Measurements from ENCODE around the gene CLCN6.
A peak's percentile ranks its signal among the peaks of the same experiment; 100 is the strongest.
"Not testable (repeated sequence)": the region's sequence is repeated elsewhere in the genome, so short reads cannot be mapped to it uniquely, and the experiment has no call there.

The CLCN6 gene

DNA sequence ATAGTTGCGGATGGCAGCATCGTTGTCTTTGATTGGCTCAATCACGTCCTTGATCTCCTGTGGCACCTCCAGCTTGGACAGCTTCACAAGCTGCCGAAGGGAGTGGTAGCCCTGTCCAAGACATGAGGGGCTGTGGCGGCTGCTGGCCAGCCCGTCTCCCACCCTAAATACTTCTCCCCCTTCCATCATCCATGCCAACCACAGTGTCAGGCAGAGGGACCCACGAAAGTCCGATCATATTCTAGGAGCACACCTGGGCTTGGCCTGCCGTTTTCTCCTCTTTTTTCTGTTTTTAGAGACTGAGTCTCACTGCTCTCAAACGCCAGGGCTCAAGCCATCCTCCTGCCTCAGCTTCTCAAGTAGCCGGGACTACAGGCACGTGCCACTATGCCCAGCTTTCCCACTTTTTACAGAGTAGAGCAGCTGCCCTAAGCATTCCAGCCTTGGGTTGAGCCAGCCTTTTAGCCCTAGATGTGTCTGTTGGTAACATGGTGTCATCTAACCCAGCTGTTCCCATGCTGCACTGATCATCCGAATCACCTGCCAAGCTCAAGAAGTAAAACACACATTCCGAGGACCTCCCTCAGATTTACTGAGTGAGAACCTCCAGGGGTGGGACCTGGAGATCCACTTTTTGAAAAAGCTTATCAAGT, 10.6 kb upstream of the CLCN6 start:
- no peak for DNase-seq

DNA sequence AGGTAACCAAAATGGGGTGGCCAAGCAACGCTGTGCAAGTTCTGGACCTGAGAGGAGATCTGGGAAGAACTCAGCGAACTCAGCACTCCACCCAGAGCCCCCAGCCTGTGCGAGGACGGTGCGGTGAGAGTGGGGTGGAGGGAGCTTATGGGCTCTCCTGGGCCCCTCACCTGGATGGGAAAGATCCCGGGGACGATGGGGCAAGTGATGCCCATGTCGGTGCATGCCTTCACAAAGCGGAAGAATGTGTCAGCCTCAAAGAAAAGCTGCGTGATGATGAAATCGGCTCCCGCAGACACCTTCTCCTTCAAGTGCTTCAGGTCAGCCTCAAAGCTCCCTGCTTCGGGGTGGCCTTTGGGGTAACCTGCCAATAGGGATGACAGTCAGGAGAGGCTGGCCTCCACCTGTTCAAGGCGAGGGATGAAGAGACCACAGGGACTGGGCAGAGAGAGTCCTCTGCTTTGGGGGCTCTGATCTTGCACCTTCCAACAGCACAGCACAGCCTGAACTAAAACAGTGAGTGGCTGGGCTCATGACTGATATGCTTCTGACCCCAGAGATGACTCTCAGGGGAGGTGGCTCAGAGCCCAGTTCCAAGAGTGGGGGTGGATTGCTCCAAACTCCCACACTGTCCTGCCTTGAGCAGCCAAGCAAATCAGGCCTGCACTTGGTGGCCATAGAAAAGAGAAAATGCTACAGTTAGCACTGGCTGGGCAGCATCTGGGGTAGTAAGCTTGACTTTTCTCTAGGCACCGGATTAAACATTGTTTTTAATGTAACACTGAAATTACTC, 9.8 kb upstream of the CLCN6 start:
- DNase-seq: no peak

DNA sequence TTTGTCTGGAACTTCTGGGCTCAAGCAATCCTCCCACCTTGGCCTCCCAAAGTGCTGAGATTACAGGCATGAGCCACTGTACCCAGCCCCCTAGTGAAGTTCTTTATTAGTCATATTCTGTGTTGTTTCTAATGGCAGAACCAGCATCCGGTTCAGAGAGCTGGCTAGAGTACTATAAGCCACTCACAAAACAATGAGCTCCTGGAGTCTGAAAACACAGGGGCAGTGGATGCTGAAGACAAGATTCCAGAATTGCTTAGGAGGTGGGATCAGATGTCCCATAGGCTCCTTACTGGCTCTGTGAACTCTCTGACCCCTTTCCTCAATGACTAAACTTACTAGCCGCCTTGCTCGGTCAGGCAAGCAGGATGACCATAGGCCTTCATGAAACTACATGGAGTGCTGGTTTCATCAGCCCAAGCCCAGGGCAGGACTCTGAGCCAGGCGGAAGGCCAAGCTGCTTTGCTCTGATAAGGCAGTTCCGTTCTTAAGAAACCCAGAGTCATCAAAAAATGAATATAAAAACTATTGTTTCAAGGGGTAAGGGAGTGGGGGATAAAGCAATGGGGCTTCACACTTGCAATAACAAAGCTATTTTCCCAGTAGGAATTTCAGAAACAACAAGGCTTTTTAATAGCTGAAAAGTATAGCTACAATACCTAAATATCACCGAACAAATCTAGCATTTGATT, 8.3 kb upstream of the CLCN6 start:
- DNase-seq: no peak

DNA sequence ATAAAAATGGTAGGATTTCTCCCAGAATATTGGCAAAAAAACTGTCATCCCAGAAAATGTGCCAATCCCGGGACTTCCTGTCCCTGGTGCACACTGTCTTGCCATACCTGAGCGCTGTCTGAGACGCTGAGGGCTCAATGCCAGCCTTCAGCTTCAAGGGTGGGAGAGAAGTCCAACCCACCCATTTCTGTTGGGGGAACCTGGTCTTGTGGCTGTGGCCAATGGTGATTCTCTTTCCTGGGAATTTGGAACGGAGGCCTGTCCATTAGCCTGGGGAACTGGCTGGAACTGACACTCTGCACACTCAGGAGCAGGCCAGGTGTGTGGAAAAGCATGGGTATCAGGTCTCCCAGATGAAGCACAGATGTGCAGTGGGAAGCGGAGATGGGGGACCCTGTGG, 6.9 kb upstream of the CLCN6 start:
- no peak for DNase-seq

DNA sequence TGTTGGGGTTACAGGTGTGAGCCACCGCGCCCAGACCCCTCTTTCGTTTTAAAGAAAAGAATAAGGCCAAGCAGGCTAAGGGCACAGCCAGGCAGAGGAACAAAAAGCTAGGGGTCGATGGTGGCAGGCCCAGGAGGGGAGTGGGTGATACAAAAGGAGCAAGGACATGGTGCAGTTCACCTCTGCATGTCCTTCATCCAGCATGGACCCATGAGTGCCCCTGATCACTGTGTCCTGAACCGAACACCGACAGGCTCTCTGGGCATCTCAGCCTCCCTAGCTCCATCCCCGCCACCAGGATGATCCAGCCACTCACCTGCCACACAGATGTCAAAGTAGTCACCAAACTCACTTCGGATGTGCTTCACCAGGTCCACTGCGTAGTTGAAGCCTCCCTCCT, 6.1 kb upstream of the CLCN6 start:
- no peak for DNase-seq

DNA sequence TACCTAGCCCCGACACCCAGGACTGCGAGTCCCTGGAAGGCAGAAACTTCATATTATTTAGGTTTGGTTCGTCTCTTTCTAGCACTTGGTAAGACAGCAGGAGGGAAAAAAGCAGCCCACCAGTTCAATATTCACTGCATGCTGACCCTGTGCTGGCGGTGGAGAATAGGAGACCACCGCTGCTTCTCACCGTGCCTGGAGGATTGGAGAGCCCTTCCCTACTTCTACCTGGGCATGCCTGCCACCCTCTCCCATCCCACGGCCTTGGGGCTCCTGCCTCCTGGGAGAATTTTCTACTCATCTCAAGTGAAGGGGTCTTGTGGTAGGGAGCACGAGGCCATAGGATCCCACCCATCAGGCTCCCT, 5.6 kb upstream of the CLCN6 start:
- DNase-seq: no peak

DNA sequence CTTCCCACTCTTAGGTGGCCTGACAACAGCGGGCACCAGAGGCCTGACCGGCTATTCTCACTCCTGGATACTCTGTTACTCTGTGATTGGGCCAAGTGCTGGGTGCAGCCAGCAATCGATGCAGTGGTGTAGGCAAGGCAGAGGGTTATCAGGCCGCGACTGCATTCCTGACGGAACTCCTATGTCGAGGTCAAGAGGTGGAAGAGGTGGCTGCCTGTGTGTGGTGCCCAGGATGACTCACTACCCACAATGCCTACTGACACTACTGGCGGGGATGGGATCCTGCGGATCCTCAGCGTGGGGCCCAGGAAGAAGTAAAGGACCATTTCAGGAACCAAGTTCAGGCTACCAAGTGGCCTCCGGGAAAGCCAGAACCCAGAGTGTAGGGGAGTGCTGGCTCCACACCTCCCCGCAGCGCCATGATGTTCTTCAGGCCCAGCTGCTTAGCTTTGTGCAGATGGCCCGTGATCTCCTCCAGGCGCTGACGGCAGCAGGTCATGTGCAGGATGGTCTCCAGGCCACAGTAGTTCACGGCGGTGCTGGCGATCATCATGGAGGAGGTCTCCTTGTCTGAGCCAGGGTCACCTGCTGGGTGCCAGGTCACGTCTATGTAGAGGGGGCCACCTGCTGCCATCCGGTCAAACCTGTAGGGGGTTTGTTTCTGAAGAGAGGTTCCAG, 5.1 kb upstream of the CLCN6 start:
- no peak for DNase-seq

DNA sequence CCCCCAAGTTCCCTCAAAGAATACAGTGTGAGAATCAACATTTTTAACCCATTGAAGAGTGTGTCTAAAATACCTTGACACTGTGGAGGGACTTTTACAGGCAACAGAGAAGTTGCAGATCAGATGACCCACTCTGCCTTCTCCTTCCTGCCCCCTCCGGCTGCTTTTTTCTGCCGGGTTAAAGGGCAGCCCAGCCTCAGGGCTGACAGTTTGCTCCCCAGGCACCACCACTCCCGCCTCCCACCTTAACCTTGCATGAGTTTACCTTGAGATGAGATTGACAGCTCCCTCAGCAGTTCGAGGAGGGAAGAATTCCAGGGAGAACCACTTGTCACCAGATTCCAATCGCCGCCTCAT, 3.4 kb upstream of the CLCN6 start:
- DNase-seq: no peak

DNA sequence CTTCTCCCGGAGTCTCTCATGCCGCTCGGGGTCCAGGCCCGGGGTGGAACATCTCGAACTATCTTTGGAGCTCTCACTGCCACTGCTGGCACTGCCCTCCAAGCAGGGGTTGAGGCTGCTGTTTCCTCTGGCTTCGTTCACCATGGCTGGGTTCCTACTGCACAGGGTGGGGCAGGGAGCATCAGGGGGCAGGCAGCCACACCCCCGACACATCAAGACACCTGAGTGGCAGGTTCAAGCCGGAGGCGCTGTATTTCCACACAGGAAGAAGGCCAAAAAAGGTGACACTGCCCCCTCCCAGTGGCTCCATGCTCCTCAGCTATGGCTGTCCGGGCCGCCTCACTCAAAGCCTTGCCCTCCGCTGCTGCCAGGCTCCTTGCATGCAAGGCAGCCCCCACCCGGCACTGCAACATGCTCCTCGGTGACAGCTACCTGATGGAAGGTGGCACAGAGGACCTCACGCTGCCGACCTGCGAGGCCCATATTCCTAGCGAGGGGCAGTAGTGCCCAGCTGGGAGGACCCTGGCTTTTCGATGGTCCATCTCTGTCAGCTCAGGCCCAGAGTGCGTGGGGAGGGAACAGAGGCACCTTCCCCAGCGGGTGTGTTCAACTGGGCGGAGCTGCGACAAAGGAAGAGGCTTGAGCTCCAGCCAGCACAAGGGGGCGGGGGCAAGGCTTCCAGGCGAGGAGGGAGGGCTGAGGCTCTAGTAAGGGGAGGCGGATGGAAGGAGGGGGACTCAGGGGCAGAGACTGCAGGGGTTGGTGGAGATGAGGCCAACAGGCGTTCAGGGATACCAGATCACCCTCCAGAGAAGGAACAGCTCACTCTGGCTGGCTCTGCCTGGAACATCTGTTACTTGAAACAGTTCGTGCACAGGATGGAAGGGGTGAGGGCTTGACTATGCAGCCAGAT, 2.8 kb upstream of the CLCN6 start:
- peak; percentile 83 for DNase-seq

DNA sequence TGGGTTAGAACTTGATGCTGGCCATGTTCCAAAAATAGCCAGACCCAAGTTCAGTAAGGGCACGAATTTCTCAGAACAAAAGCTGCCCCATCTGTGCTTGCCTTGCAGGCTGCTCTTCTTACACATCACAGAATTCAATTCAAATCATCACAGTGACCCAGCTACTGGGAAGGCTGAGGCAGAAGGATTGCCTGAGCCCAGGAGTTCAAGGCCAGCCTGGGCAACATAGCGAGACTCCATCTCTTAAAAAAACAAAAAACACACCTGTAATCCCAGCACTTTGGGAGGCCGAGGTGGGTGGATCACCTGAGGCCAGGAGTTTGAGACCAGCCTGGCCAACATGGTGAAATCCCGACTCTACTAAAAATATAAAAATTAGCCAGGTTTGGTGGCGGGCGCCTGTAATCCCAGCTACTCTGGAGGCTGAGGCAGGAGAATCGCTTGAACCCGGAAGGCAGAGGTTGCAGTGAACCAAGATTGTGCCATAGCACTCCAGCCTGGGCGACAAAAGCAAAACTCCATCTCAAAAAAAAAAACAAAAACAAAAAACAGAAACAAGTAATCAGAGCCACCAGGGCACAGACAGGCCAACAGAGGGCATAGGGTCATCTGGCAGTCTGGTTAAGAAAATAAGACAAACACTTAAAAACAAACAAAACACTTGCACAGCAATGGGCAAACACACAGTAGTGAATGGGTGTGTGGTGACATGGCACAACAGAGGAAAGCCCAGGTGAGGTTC, 1.9 kb upstream of the CLCN6 start:
- not testable (repeated sequence) for DNase-seq

DNA sequence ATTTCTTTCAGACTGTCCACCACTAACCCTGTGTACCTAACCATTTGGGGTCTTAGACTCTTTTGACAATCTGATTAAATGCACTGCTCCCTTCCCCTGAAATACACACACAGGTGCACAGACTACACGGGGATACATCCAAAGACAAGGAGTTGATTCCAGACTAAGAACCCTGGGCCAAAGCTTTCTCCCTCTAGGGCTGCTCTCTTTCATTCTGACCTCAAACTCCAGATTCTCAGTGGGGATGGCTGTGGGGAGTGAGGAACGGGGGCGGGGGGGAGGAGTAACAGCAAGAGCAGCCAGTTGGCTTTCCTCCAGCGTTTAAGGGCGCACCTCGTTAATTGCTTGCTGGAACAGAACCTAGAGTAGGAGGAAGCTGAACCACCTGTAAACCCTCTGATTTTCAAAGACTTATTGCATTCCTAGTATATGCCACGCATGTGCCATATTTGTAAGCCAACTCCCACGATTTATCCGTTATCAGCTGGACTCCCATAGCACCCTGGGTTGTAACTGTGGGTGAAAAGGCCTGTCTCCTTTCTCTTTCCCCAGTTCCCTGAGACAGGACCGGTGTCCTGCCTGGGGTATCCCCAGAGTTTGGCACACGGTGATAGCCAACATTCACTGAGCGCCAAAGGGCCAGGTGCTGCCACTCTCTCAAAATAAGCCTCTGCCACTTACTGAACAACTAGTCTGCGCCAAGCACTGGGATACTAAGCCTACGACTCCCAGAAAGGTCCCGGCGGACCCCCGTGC, 1.1 kb upstream of the CLCN6 start:
- DNase-seq: no peak

DNA sequence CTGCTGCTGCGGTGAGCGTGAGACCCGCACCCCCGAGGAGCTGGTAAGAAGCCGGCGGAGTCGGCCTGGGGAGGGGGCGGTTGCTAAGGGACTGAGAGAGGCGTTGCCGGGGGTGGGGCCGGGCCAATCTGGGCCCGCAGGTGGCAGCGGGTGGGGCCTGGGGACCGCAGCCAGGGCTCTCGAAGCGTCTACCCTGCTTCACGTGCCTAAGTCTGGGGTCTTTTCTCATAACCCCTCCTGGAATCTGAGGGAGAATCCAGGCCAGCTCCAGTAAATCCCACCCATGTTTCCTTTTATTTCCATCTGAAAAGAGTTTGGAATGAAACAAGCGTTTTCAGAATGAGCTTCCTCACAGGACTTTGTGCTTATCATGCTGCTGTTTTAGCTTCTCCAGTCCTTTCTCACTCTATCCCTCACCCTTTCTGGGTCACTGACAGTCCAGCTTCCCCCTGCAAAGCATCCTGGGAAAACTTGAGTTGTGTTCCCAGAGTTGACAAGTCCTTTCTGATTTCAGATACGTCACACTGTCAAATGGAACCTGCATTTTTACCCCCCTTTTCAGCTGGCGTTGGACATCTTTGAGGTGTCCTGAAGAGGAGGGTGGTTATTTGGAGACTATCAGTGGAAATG, 431 bp downstream of the CLCN6 start:
- no peak for DNase-seq

DNA sequence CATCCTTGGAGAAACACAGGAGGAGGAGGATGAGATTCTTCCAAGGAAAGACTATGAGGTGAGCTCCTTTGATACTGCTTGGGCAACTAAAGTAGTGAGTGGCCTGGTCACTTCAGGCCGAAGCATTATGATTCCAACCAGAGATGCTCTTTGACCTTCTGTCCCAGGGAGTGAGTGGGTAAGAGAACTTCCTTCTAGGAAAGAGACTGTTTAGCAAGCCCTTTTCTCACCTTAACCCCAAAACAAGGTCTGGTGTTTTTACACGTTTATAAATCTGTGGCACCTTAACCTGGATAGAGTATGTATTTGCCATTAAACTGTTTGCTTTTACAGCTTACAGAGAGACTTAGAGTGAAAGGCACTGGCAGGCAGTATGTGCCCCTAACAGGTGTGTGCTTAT, 1.1 kb downstream of the CLCN6 start:
- DNase-seq: no peak

DNA sequence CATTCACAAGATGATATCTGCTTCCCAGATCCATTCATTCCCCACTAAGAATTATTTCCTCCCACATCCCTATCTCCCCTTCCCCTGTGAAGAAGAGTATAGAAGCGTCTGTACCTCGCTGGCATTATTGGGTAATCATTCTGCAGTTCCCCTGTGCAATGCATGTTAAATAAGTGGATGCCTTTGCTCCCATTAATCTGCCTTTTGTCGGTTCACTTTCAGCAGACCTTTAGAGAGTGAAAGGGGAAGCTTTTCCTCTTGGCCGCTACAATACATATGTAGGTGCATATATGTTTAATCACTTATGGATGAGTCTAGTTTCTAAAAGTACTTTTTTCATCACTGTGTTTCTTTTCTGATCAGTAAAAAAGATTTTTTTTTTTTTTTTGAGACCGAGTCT, 7.0 kb downstream of the CLCN6 start:
- no peak for DNase-seq

DNA sequence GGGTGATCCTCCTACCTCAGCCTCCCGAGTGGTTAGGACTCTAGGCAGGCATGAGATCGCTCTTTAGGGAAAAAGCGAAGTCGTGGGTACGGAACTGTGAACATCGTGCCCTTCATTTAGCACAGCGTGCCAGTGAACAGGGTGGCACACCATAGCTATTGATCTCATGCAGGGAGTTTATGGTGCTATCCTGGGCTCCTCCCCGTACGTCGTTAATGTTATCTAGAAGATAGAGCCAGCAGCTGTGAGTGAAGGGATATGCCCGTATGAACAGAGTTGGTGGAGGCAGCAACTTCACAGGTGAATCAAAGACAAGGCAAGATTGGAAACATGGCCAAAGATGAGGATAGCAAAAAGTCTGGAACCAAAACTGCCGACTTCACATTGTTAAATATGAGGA, 11.2 kb downstream of the CLCN6 start:
- DNase-seq: no peak

DNA sequence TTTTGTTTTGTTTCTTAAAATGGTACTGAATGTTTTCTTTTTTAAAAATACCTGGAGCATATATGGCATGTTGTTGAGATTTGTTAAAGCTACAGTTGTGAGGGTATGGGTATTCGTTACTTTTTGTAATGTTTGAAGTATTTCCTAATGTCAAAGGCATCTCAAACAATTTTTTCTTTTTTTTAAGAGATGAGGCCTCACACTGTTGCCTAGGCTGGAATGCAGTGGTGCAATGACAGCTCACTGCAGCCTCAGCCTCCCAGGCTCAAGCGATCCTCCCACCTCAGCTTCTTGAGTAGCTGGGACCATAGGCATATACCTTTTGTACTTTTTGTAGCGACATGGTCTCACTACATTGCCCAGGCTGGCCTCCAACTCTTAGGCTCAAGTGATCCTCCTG, 16.1 kb downstream of the CLCN6 start:
- no peak for DNase-seq

DNA sequence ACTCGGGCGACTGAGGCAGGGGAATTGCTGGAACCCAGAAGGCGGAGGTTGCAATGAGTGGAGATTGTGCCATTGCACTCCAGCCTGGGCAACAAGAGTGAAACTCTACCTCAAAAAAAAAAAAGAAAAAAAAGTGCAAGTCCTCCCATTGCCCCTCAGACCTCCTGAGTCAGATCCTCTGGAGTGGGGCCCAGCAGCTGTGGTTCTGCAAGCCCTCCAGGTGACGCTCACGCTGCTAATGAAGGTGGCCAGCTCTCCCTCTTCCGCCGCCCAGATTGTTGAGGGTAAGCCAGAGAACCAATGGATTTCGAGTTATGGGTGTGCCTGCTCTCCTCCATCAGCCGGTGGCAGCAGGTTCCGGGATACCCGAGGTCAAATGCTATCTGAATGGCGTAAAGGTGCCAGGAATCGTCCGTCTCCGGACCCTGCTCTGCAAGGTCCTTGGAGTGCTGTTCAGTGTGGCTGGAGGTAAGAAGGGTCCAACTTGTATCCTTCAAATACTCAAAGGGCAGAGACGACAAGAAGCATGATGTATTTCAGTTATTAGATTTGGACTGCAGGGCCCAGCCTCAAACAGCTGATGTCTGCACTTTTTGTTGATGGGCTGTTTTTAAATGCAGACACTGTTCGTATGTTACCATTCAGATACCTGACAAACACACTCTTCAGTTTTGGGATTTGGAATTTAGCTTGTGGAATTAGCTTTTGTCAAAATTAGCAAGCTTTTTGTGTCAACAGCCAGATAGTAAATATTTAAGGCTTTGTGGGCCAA, 17.6 kb downstream of the CLCN6 start:
- DNase-seq: no peak

DNA sequence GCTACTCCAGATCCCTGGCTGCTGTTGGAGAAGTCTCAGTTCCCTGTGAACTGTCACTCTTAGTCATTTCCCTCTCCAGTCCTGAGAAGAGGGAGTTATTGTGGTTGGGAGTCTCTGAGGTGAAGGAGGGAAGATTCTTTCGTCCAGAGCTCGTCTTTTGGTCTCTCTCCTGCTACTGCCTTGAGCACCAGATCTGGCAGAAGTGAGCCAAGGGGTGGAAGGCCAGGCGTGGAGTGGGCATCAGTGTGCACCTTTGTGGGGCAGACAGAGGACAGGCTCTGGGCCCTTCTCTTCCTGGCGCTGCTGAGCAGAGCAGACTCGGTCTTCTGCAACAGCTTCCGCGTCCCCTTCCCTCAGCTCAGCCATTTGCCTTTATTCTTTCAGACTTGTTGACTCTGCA, 19.1 kb downstream of the CLCN6 start:
- no peak for DNase-seq

DNA sequence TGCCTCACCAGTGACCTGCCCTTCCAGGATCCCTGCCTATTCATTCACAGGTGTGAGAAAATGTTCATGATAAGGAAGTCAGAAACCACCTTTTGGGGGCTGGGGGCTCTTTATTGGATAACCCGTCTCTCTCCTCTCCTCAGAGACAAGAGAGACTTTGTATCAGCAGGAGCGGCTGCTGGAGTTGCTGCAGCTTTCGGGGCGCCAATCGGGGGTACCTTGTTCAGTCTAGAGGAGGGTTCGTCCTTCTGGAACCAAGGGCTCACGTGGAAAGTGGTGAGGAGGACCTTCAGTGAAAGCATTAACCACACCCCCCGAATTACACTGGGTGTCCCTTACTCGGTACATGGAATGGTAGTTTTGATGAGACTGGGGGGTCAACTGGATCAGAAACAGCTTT, 21.0 kb downstream of the CLCN6 start:
- DNase-seq: no peak

DNA sequence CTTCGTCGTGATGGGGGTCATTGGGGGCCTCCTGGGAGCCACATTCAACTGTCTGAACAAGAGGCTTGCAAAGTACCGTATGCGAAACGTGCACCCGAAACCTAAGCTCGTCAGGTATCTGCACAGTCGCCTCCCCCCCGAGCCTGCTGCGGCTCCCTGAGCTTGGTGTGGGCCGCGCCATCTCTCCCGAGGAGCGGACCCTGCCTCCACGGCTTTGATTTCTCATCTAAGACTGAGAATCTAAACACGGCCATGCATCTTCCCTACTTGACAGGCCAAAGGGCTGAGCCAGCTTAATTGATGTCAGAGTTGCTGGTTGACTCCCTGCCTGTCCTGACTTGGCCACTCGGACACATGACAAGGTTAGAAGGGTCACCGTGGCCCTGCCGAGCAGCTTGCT, 22.5 kb downstream of the CLCN6 start:
- no peak for DNase-seq
